ENCODE measurements around the gene CSH1. TPM values are rescaled to one million over a fixed set of nuclear protein-coding genes. Genes with fewer than 3 reads are reported as not detected.
"Not testable (repeated sequence)": the region's sequence is repeated elsewhere in the genome, so short reads cannot be mapped to it uniquely, and the experiment has no call there.

CSH1 gene
- total RNA-seq, 1 donor from 2014 or later = not detected

- DNase-seq (ENCODE audit: extremely low spot score in 2 of 2) = no peak
- Histone ChIP-seq H3K4me3 (no peak overlapping the region), H3K9me3 (no peaks in the 10 kb centered on the region), H3K36me3 (no peaks in the 10 kb centered on the region), H3K27me3 (no peaks in the 10 kb centered on the region), H3K27ac (no peak overlapping the region), H3K4me1 (peaks cover 22% of the 10 kb centered on the region)
- intact Hi-C loops (cut with DNase I) = no loop called here
- no peak for TF ChIP-seq CTCF (IDR thresholded peaks at IDR 0.05)
- no peak for TF ChIP-seq POLR2A (IDR thresholded peaks at IDR 0.05)
- no peak for TF ChIP-seq POLR2AphosphoS5 (IDR thresholded peaks at IDR 0.05; ENCODE audit: insufficient read depth in 1 of 2, low read depth in 1 of 2)
These were observed 31.8 kb upstream of the CSH1 start for GRCh38 chr17:63928172-63928666.

- intact Hi-C loops (cut with DNase I) = no loop called here
- H3K4me1 ChIP-seq = peaks cover 22% of the 10 kb centered on the region
- H3K27ac ChIP-seq = no peak overlapping the region
- no peaks in the 10 kb centered on the region for H3K9me3 ChIP-seq
- TF ChIP-seq CTCF (IDR thresholded peaks at IDR 0.05) (no peak), POLR2A (IDR thresholded peaks at IDR 0.05) (no peak), POLR2AphosphoS5 (IDR thresholded peaks at IDR 0.05; ENCODE audit: insufficient read depth in 1 of 2, low read depth in 1 of 2) (no peak)
- H3K4me3 ChIP-seq = no peak overlapping the region
- no peaks in the 10 kb centered on the region for H3K27me3 ChIP-seq
- H3K36me3 ChIP-seq = no peaks in the 10 kb centered on the region
- DNase-seq (ENCODE audit: extremely low spot score in 2 of 2) = no peak
These were observed 31.2 kb upstream of the CSH1 start for GRCh38 chr17:63927464-63928171.

GRCh38 chr17:63926164-63926563 lies 29.8 kb upstream of the CSH1 start:
- no peaks in the 10 kb centered on the region for H3K36me3 ChIP-seq
- intact Hi-C loops (cut with DNase I) = no loop called here
- no peak overlapping the region for H3K27ac ChIP-seq
- H3K27me3 ChIP-seq = no peaks in the 10 kb centered on the region
- H3K9me3 ChIP-seq = no peaks in the 10 kb centered on the region
- DNase-seq (ENCODE audit: extremely low spot score in 2 of 2) = no peak
- no peak overlapping the region for H3K4me3 ChIP-seq
- TF ChIP-seq POLR2AphosphoS5 (IDR thresholded peaks at IDR 0.05; ENCODE audit: insufficient read depth in 1 of 2, low read depth in 1 of 2) (no peak), POLR2A (IDR thresholded peaks at IDR 0.05) (no peak), CTCF (IDR thresholded peaks at IDR 0.05) (no peak)
- peaks cover 11% of the 10 kb centered on the region for H3K4me1 ChIP-seq

- H3K27me3 ChIP-seq = no peaks in the 10 kb centered on the region
- TF ChIP-seq POLR2AphosphoS5 (IDR thresholded peaks at IDR 0.05; ENCODE audit: insufficient read depth in 1 of 2, low read depth in 1 of 2) (no peak), POLR2A (IDR thresholded peaks at IDR 0.05) (no peak), CTCF (IDR thresholded peaks at IDR 0.05) (no peak)
- peaks cover 6% of the 10 kb centered on the region for H3K4me1 ChIP-seq
- no peaks in the 10 kb centered on the region for H3K36me3 ChIP-seq
- H3K4me3 ChIP-seq = no peak overlapping the region
- intact Hi-C loops (cut with DNase I) = no loop called here
- no peak overlapping the region for H3K27ac ChIP-seq
- H3K9me3 ChIP-seq = no peaks in the 10 kb centered on the region
- no peak for DNase-seq (ENCODE audit: extremely low spot score in 2 of 2)
These were observed 29.2 kb upstream of the CSH1 start for GRCh38 chr17:63925615-63926014.

- H3K27me3 ChIP-seq; DNase-seq (ENCODE audit: extremely low spot score in 2 of 2); H3K4me1 ChIP-seq; H3K27ac ChIP-seq; H3K4me3 ChIP-seq; intact Hi-C loops (cut with DNase I); H3K36me3 ChIP-seq; H3K9me3 ChIP-seq: not testable (repeated sequence)
These were observed 26.0 kb upstream of the CSH1 start for GRCh38 chr17:63922402-63922801.

- intact Hi-C loops (cut with DNase I); H3K4me3 ChIP-seq; H3K9me3 ChIP-seq; H3K27ac ChIP-seq; H3K36me3 ChIP-seq; DNase-seq (ENCODE audit: extremely low spot score in 2 of 2); H3K4me1 ChIP-seq; H3K27me3 ChIP-seq: not testable (repeated sequence)
These were observed 24.4 kb upstream of the CSH1 start for GRCh38 chr17:63920779-63921178.

GRCh38 chr17:63920050-63920449 lies 23.7 kb upstream of the CSH1 start:
- H3K4me3 ChIP-seq; H3K9me3 ChIP-seq; H3K27me3 ChIP-seq; DNase-seq (ENCODE audit: extremely low spot score in 2 of 2); H3K36me3 ChIP-seq; H3K27ac ChIP-seq; H3K4me1 ChIP-seq; intact Hi-C loops (cut with DNase I): not testable (repeated sequence)
